NCI-H1694 treated with DMSO at 0.1 percent for 48 hours (cell line): ENCODE data around the gene C1QTNF9B.

ENCODE experiments used
- DNase-seq: peaks from one replicate; lab custom pipeline; 2025; lab: John Stamatoyannopoulos, UW

Gene C1QTNF9B

DNA sequence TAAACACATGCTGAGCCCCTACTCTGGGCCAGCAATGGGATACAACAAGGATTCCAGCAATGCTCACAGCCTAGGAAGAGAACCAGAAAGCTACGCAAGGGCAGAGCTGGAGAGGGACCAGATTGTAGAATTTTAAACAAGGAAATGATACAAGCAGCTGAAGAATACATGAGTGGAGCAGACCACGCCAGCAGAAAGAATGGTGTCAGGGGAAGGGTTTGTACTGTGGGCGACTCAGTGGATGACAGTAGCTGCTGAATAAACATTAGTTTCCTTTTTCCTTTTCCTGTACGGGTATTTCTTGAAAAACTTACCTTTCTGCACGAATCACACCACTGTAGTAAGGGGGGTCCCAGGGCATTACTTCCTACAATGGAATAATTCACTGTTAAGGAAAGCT is 38.8 kb downstream of the C1QTNF9B start:
- no peak for DNase-seq

DNA sequence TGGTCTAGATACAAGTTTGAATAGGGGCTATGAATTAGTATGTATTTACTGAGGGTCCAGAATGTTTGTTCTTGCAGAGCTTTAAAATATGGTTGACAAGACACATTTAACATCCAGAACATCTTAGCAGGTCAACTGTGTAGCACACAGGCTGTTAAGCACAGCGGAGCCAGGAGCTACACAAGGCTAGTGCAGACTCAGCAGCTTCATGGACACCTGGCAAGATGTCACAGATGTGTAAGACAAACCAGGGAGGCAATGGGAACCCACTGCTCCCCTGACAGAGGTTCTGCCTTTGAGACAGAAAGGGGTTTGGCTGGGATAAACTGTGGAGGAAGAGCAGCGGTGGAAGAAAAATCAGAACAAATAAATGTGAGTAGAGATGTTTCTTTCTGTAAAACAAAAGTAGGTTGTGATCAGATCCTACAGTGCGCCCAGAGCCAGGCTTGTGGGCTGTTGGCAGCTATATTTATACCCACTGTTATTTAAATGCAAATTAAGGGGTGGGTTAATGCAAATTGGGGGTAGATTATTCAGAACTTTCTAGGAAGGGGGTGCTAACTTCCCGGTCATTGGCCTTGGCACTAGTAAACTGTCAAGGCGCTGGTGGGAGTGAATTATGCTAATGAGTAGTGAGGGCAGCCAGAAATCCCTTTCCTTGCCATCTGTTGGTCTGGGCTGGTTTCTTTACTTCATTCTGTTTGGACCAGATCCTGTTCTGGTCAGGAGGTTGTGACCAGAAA is 41.1 kb downstream of the C1QTNF9B start:
- DNase-seq = no peak

DNA sequence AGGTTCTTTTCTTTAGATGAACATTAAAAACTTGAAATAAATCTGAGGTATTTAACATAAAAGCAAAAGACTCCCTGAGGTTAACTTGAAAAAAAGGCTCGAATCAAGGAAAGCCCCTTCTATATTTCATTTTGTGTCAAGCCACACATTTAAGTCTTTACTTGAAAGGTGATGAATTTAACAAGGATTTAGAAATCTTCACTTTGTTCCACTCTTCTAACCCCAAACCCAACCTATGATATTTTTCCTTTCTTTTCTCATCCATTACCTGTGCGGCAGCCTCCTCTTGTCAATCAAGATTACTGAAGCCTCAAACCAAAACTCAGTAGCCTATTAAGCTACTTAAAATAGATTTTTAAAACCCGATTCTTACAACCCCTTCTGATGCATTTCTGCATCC is 41.9 kb downstream of the C1QTNF9B start:
- no peak for DNase-seq

- no peak for DNase-seq
Observed at GRCh38 chr13:23852351-23852750, 45.0 kb downstream of the C1QTNF9B start.

GRCh38 chr13:23851106-23851505 is 46.2 kb downstream of the C1QTNF9B start:
- DNase-seq = no peak

GRCh38 chr13:23850134-23850533 is 47.2 kb downstream of the C1QTNF9B start:
- DNase-seq = no peak

DNA sequence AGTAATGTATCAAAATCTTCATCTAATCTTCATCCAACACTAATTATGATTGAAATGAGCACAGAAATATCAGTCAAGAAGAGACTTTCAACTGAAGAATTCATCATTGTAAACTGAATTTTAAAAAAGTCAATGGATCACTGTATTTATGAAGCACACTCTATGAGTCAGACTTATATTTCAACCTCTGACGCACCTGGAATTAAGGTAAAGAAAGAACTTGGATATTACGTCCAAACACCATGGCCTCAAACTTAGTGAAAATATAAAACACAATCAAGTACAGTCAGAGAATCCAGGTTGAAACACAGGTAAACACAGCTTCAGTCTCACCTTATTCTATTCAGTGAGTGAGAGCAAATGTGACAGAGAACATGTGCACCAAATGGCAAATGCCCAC is 47.6 kb downstream of the C1QTNF9B start:
- DNase-seq = no peak

DNA sequence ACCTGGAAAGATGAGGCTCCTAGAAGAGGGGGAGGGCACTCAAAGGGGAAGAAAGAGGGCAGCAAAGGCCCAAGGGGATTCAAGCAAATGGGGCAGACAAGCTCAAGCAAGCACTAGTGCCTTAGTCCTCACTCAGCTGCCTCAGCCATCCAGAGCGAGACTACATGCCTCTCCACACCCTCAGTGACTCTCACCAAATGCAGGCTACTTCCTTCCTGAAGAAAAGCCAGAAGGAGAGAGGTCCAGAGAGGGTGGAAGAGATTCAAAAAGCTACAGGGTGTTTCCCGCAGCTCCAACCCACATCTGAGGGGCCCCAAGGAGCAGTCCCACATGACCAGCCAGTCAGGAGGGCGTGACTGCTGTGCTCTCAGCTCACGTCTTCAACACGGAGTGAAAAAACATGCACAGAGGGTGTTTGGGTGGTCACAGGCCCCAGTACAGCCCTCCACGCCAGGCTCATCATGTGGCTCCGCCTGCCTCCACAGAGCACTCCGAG is 48.6 kb downstream of the C1QTNF9B start:
- DNase-seq = no peak

- no peak for DNase-seq
Observed at GRCh38 chr13:23848019-23848418, 49.3 kb downstream of the C1QTNF9B start.

- DNase-seq = no peak
Observed at GRCh38 chr13:23847497-23847896, 49.8 kb downstream of the C1QTNF9B start.

DNA sequence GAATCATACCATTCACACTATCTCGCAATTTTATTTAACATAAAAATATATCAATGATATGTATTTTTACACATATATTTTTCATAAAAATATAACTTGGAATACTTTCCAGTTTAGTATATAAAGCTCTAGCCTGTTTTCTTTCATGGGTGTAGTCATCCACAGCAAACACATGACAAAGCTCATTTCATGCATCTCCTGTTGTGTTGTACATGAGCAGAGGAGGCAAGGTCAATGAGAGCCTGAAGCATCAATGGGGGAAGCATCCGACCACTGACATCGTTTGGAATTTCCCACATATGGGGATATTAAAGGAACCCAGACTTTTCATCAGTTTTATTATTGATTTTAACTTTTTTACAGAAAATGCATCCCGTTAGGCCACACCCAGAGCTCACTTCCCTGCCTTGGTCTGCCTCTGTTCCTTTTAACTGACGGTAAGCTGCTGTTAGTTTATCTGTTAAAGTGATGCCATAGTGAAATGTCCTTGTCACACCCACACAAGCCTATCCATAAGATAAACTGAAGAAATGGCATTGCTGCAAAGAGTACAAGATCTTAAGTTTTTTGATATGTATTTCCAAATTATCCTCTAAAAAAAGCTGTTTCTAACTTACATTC is 52.1 kb downstream of the C1QTNF9B start:
- DNase-seq = no peak

- DNase-seq = no peak
Observed at GRCh38 chr13:23844132-23844531, 53.2 kb downstream of the C1QTNF9B start.

DNA sequence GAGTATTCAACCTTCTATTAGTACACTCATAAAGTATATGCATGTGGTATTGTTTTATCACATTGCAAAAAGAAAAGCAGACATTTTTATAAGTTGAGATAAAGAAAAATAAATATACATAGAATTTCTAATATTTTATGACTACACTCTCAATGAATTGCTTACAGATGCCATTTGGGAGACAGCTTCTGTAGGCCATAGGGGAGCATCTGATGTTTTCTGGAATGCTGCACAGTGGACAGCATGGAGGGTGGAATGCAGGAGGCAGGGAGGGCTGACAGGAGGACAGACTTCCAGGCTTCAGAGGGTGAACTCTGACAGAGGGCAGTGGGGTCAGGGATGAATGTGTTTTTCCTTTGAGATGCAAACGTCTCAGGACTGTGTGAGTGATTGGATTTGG is 53.9 kb downstream of the C1QTNF9B start:
- DNase-seq = no peak

DNA sequence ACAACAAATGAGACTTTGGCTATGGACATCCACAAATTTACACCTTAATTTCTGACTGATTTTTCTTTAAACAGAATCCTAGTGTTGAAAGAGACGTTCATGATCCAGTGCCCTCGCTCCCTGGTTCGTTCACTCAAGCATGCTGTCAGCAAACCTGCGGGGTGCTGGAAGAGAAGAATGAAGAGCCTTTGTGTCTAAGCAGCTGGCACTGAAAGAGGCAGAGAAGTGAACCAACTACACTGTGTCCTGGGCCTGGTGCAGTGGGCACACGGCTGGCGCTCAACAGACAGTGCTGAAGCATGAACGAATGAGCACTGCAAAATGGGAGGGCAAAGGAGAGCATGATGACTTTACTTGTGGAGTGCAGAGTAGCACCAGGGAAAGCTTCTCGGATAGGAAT is 54.9 kb downstream of the C1QTNF9B start:
- DNase-seq = no peak
